A673 (cell line): Measurements from ENCODE around the gene USP25.

Source experiments
- CTCF ChIP-seq: fragments of 300-800, 200-600 bp; sonication (generic); conservative IDR thresholded peaks from 2 replicates; pipeline ENCODE4 v1.5.1; 2017; ENCODE audit warnings: low read depth, mild to moderate bottlenecking, antibody characterized with exemption, low read length, moderate library complexity, mixed read lengths
- EZH2 ChIP-seq: fragments of 200-600 bp; sonication (generic); IDR thresholded peaks from 2 replicates; pipeline ENCODE4 v1.6.1; 2017; ENCODE audit warnings: borderline replicate concordance, low read depth, mild to moderate bottlenecking, mixed read lengths, antibody characterized with exemption, low read length; ENCODE audit not compliant: poor library complexity, severe bottlenecking

DNA sequence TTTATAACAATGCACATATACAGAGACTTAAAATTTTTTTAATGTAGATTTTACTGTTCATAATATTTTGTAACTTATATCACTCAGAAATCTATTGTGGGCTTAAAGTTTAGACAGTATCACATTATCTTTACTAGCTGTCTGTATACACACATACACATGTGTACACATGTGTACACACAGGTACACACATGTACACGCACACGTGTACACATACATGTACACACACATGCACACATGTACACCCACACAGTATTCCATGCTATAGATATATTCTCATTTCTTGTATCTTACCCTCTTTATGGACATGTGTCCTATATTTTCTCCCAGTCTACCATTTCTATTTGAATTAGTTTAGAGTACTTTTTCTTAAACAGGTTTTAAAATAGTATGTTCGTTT, 123.3 kb downstream of the USP25 start:
- no peak for TF ChIP-seq CTCF
- no peak for TF ChIP-seq EZH2
